H1 (cell line): Measurements from ENCODE around the gene RELN. TPM values are rescaled to one million over a fixed set of nuclear protein-coding genes. Genes with fewer than 3 reads are reported as not detected.

Experiments used
- CTCF ChIA-PET: fragments of 300-600 bp; sonication (Branson Sonifier 250); formaldehyde crosslinking; loops from one replicate; lab custom pipeline; 2021; ENCODE audit not compliant: partially characterized antibody; lab: Charles Lee
- POLR2A ChIA-PET: fragments of 300-600 bp; sonication (Branson Sonifier 250); formaldehyde crosslinking; loops from one replicate; lab custom pipeline; 2021; ENCODE audit warnings: inconsistent platforms; ENCODE audit not compliant: partially characterized antibody; lab: Charles Lee
- DNase-seq, 2 experiments: peaks; one replicate each; pipeline versions ENCODE4 v3.0.0 to v3.0.0-alpha.2; 2010 to 2022; ENCODE audit warnings: low spot score in 2 of 2, low read depth in 1 of 2, mixed read lengths in 1 of 2
- FAIRE-seq: peaks from 2 replicates; lab custom pipeline; 2011; peaks lifted over from hg19 to GRCh38; lab: Jason Lieb, UNC
- H2AFZ ChIP-seq: 2 replicates; pipeline ENCODE4 v1.8.1; 2012; ENCODE audit warnings: low read length, inconsistent platforms
- H2AK5ac ChIP-seq: 2 replicates; pipeline ENCODE4 v1.6.1; 2013; ENCODE audit warnings: low read depth, low read length
- H2BK120ac ChIP-seq: replicated peaks from 2 replicates; pipeline ENCODE3; 2013; ENCODE audit warnings: low read depth, low read length, inconsistent platforms
- H2BK12ac ChIP-seq: 2 replicates; pipeline ENCODE4 v1.6.1; 2013; ENCODE audit warnings: low read depth, low read length
- H2BK15ac ChIP-seq: 2 replicates; pipeline ENCODE4 v1.6.1; 2013; ENCODE audit warnings: low read length
- H2BK20ac ChIP-seq: 2 replicates; pipeline ENCODE4 v1.6.1; 2013; ENCODE audit warnings: low read length
- H2BK5ac ChIP-seq: 2 replicates; pipeline ENCODE4 v1.6.1; 2013; ENCODE audit warnings: low read depth, low read length
- H3K14ac ChIP-seq: 2 replicates; pipeline ENCODE4 v1.6.1; 2013; ENCODE audit warnings: inconsistent platforms; ENCODE audit not compliant: insufficient read length
- H3K18ac ChIP-seq: 2 replicates; pipeline ENCODE4 v1.6.1; 2013; ENCODE audit warnings: low read length; ENCODE audit errors: extremely low read depth
- H3K23ac ChIP-seq: 2 replicates; pipeline ENCODE4 v1.6.1; 2013; ENCODE audit warnings: inconsistent platforms; ENCODE audit not compliant: insufficient read length
- H3K23me2 ChIP-seq: 2 replicates; pipeline ENCODE4 v1.6.1; 2013; ENCODE audit warnings: low read depth, low read length
- H3K27ac ChIP-seq: 2 replicates; pipeline ENCODE4 v1.6.1; 2011; ENCODE audit warnings: low read depth, low read length, inconsistent platforms
- H3K27me3 ChIP-seq, 4 experiments: replicated peaks in 1 of 4; 1 replicate in 1 of 4; 2 replicates in 3 of 4; pipeline versions ENCODE4 v1.6.1 to v1.8.1; 2011 to 2013; ENCODE audit warnings: low read length in 3 of 4, mild to moderate bottlenecking in 3 of 4, inconsistent platforms in 2 of 4, mixed read lengths in 2 of 4, moderate library complexity in 1 of 4; ENCODE audit not compliant: control insufficient read depth in 3 of 4, insufficient read depth in 3 of 4; ENCODE audit errors: extremely low read depth in 1 of 4
- H3K36me3 ChIP-seq, 4 experiments: 2 replicates each; pipeline versions ENCODE4 v1.6.1 to v1.8.1; 2011 to 2013; ENCODE audit warnings: mild to moderate bottlenecking in 4 of 4, low read length in 3 of 4, moderate library complexity in 2 of 4, control low read depth in 1 of 4, inconsistent platforms in 1 of 4; ENCODE audit not compliant: insufficient read depth in 4 of 4, control insufficient read depth in 2 of 4
- H3K4ac ChIP-seq: replicated peaks from 2 replicates; pipeline ENCODE3; 2013; ENCODE audit warnings: low read length, low read depth, mixed read lengths, inconsistent platforms; ENCODE audit not compliant: insufficient read length
- H3K4me1 ChIP-seq, 4 experiments: replicated peaks in 1 of 4; 1 replicate in 1 of 4; 2 replicates in 3 of 4; pipeline versions ENCODE4 v1.6.1 to v1.8.1; 2011 to 2013; ENCODE audit warnings: low read length in 3 of 4, inconsistent platforms in 2 of 4, mixed read lengths in 1 of 4; ENCODE audit not compliant: insufficient read depth in 4 of 4, control insufficient read depth in 3 of 4
- H3K4me2 ChIP-seq, 2 experiments: 2 replicates each; pipeline versions ENCODE4 v1.6.1 to v1.8.1; 2011 to 2013; ENCODE audit warnings: low read depth in 2 of 2, low read length in 2 of 2, control low read depth in 1 of 2, inconsistent platforms in 1 of 2, mild to moderate bottlenecking in 1 of 2; ENCODE audit not compliant: insufficient read depth in 1 of 2
- H3K4me3 ChIP-seq, 4 experiments: fragments of 200-600, 300-600 bp in 1 of 4; sonication (generic), shearing (Covaris generic), sonication (Bioruptor Twin) in 1 of 4; 2 replicates each; pipeline versions ENCODE4 v1.5.1 to v1.8.1; 2011 to 2016; ENCODE audit warnings: low read length in 4 of 4, low read depth in 3 of 4, control low read depth in 2 of 4, inconsistent platforms in 2 of 4, mild to moderate bottlenecking in 2 of 4, mixed read lengths in 1 of 4, moderate library complexity in 1 of 4; ENCODE audit not compliant: insufficient read depth in 2 of 4; ENCODE audit errors: extremely low read depth in 1 of 4
- H3K56ac ChIP-seq: replicated peaks from 2 replicates; pipeline ENCODE3; 2013; ENCODE audit warnings: low read depth, mild to moderate bottlenecking, mixed read lengths, low read length, inconsistent platforms; ENCODE audit not compliant: insufficient read length
- H3K79me1 ChIP-seq: 2 replicates; pipeline ENCODE4 v1.6.1; 2013; ENCODE audit warnings: low read depth, low read length, control low read depth
- H3K79me2 ChIP-seq, 2 experiments: 2 replicates each; pipeline versions ENCODE4 v1.6.1 to v1.8.1; 2012 to 2013; ENCODE audit warnings: low read length in 2 of 2, mild to moderate bottlenecking in 2 of 2, inconsistent platforms in 1 of 2; ENCODE audit not compliant: insufficient read depth in 2 of 2, control insufficient read depth in 1 of 2
- H3K9ac ChIP-seq, 4 experiments: replicated peaks in 1 of 4; 1 replicate in 1 of 4; 2 replicates in 3 of 4; pipeline versions ENCODE4 v1.6.1 to v1.8.1; 2011 to 2013; ENCODE audit warnings: low read depth in 3 of 4, low read length in 3 of 4, control low read depth in 2 of 4, mild to moderate bottlenecking in 2 of 4, moderate library complexity in 2 of 4, inconsistent platforms in 1 of 4; ENCODE audit errors: extremely low read depth in 1 of 4
- H3K9me3 ChIP-seq, 2 experiments: 2 replicates each; pipeline versions ENCODE4 v1.6.1 to v1.8.1; 2012 to 2013; ENCODE audit warnings: mild to moderate bottlenecking in 2 of 2, moderate library complexity in 2 of 2, control low read depth in 1 of 2, inconsistent platforms in 1 of 2, low read depth in 1 of 2, low read length in 1 of 2, mixed read lengths in 1 of 2; ENCODE audit not compliant: insufficient read depth in 2 of 2
- H4K20me1 ChIP-seq, 2 experiments: replicated peaks in 1 of 2; 2 replicates each; pipeline versions ENCODE3 to v1.8.1; 2011 to 2013; ENCODE audit warnings: inconsistent platforms in 2 of 2, low read length in 2 of 2, mild to moderate bottlenecking in 1 of 2; ENCODE audit not compliant: insufficient read depth in 2 of 2, control insufficient read depth in 1 of 2
- H4K5ac ChIP-seq: 2 replicates; pipeline ENCODE4 v1.6.1; 2013; ENCODE audit warnings: low read length, low read depth, mixed read lengths, inconsistent platforms; ENCODE audit not compliant: insufficient read length
- H4K8ac ChIP-seq: 2 replicates; pipeline ENCODE4 v1.8.0; 2013; ENCODE audit warnings: mild to moderate bottlenecking, moderate library complexity, low read length, inconsistent platforms; ENCODE audit not compliant: insufficient read depth; ENCODE audit errors: extremely low read depth
- H4K91ac ChIP-seq: replicated peaks from 2 replicates; pipeline ENCODE3; 2013; ENCODE audit warnings: low read length, mixed read lengths, inconsistent platforms; ENCODE audit not compliant: insufficient read length
- JUND ChIP-seq: IDR thresholded peaks from 2 replicates; pipeline ENCODE4 v1.6.1; 2011; ENCODE audit warnings: mild to moderate bottlenecking, improper control_type of control experiment, low read length
- SP1 ChIP-seq: IDR thresholded peaks from 2 replicates; pipeline ENCODE4 v1.6.1; 2011; ENCODE audit warnings: low read depth, low read length
- SUZ12 ChIP-seq: fragments of 200-600 bp; sonication (generic); IDR thresholded peaks from 2 replicates; pipeline ENCODE4 v1.6.1; 2012; ENCODE audit warnings: mild to moderate bottlenecking, inconsistent platforms, low read length, moderate library complexity, mixed read lengths
- WGBS, 2 experiments: shearing (Covaris generic) in 1 of 2; methylation state at CpG; one replicate each; pipeline versions ENCODE4 v1.1.6 to v1.1.7; 2013 to 2015; ENCODE audit warnings: low lambda C conversion rate in 2 of 2, mixed read lengths in 2 of 2, inconsistent platforms in 1 of 2, low coverage in 1 of 2, missing lambda C conversion rate in 1 of 2; ENCODE audit not compliant: insufficient replicate concordance in 2 of 2, insufficient coverage in 1 of 2, insufficient read length in 1 of 2; ENCODE audit errors: extremely low coverage in 1 of 2, missing lambda C conversion rate in 1 of 2; 5-methylcytosine and 5-hydroxymethylcytosine counted together
- polyA plus RNA-seq, 7 experiments: library from polyadenylated mRNA; depleted of rRNA in 3 of 7; stranded (reverse) in 5 of 7; unstranded in 2 of 7; fragments of >200 nt in 5 of 7; fragments of 200-250 nt in 2 of 7; gene quantifications; 1 replicate in 5 of 7; 2 replicates in 1 of 7; 4 replicates in 1 of 7; pipeline versions ENCODE4 v1.2.1 to v1.2.3, GENCODE V29; 2011 to 2013; ENCODE audit warnings: missing spikeins in 2 of 7, mixed read lengths in 2 of 7
- total RNA-seq: library from RNA; stranded (reverse); fragmentation: NEBNext Ultra II Directional; extraction: Animal tissue kit (Norgen Biotek cat#: 25700); gene quantifications from 2 replicates; pipeline ENCODE4 v1.2.1, GENCODE V29; 2021

RELN gene
- total and polyA plus RNA-seq, 2 of the 8 experiments (the other 6 are each of a cell fraction or from before 2014, with no cell fraction given) = 0.03 to 0.07 TPM

DNA sequence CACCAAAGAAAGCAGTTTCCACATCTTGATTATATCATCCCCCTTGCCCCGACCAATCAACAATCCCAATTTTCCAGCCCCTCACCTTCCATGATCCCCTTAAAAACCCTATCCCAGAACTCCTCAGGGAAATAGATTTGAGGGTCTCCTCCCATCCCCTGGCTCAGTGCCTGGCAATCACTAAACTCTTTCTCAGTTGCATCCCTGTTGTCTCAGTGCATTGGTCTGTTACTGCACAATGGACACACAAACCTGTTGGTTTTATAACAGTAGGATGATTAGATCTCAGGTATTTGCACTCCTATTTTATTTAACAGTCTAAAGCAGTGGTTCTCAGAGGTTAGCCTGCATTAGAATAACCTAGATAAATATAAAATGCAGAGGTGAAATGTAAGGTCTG lies 45.2 kb upstream of the RELN start:
- no peaks in the 10 kb centered on the region for H3K27me3 ChIP-seq
- H3K56ac ChIP-seq = no peak overlapping the region
- H3K9me3 ChIP-seq = no peaks in the 10 kb centered on the region; a peak in 1 of 4 replicates
- H3K4me1 ChIP-seq = no peaks in the 10 kb centered on the region
- H2AFZ ChIP-seq = no peak overlapping the region
- H2AK5ac ChIP-seq = no peak overlapping the region
- WGBS, 2 experiments = 100% methylated on average over 1 of the region's 1 CpG; no CpG with 5 or more reads in 1 of the 2 experiments
- ChIA-PET POLR2A (no interaction called here), CTCF (no interaction called here)
- H4K91ac ChIP-seq = no peak overlapping the region
- no peaks in the 10 kb centered on the region for H3K23me2 ChIP-seq
- TF ChIP-seq SP1 = no peak
- TF ChIP-seq SUZ12 = no peak
- TF ChIP-seq JUND = no peak
- H3K4me2 ChIP-seq = no peak overlapping the region
- no peak overlapping the region for H4K5ac ChIP-seq
- no peak overlapping the region for H3K14ac ChIP-seq
- H2BK12ac ChIP-seq = no peak overlapping the region
- no peak overlapping the region for H2BK20ac ChIP-seq
- no peaks in the 10 kb centered on the region for H3K36me3 ChIP-seq
- no peak for DNase-seq
- no peaks in the 10 kb centered on the region for H3K79me1 ChIP-seq
- no peak overlapping the region for H4K8ac ChIP-seq
- H2BK120ac ChIP-seq = no peak overlapping the region
- no peak overlapping the region for H3K9ac ChIP-seq
- no peak overlapping the region for H2BK15ac ChIP-seq
- no peak overlapping the region for H2BK5ac ChIP-seq
- no peaks in the 10 kb centered on the region for H3K79me2 ChIP-seq
- FAIRE-seq = no peak
- no peak overlapping the region for H3K27ac ChIP-seq
- no peak overlapping the region for H3K4me3 ChIP-seq
- H3K23ac ChIP-seq = no peak overlapping the region
- H4K20me1 ChIP-seq = no peaks in the 10 kb centered on the region
- no peak overlapping the region for H3K18ac ChIP-seq
- H3K4ac ChIP-seq = no peak overlapping the region
